Thoracic aorta (tissue), 2 donors: ENCODE data around the gene PRSS58. TPM values are rescaled to one million over a fixed set of nuclear protein-coding genes. Genes with fewer than 3 reads are reported as not detected.

Experiments used
- ATAC-seq: fragments of 150-250 bp; one replicate; pipeline ENCODE4 v1.8.0; 2017; ENCODE audit warnings: low read depth; ENCODE audit not compliant: insufficient number of reproducible peaks, low FRiP score
- DNase-seq: peaks from one replicate; pipeline ENCODE4 v3.0.0-alpha.2; 2020; ENCODE audit warnings: low spot score
- H3K27ac ChIP-seq, 2 donors: fragments of 200-600 bp; sonication (generic); 1 replicate in 1 of 2; 2 replicates in 1 of 2; pipeline ENCODE4 v1.5.1; 2016; ENCODE audit warnings: mild to moderate bottlenecking in 2 of 2, moderate library complexity in 2 of 2
- H3K27me3 ChIP-seq: fragments of 200-600 bp; sonication (generic); replicated peaks from 2 replicates; pipeline ENCODE4 v1.6.0; 2016; ENCODE audit warnings: mild to moderate bottlenecking; ENCODE audit not compliant: insufficient read depth
- H3K36me3 ChIP-seq: fragments of 200-600 bp; sonication (generic); one replicate; pipeline ENCODE4 v1.5.1; 2016
- H3K4me1 ChIP-seq, 2 donors: fragments of 200-600 bp; sonication (generic); 1 replicate in 1 of 2; 2 replicates in 1 of 2; pipeline versions ENCODE4 v1.5.1 to v1.6.0; 2016; ENCODE audit warnings: low read depth in 2 of 2, mild to moderate bottlenecking in 1 of 2; ENCODE audit not compliant: control insufficient read depth in 1 of 2
- H3K4me3 ChIP-seq: fragments of 200-600 bp; sonication (generic); 2 replicates; pipeline ENCODE4 v1.5.1; 2016; ENCODE audit warnings: mild to moderate bottlenecking
- H3K9me3 ChIP-seq: fragments of 200-600 bp; sonication (generic); 2 replicates; pipeline ENCODE4 v1.5.1; 2016
- CTCF ChIP-seq: fragments of 200-600 bp; sonication (generic); IDR thresholded peaks from one replicate; pipeline ENCODE4 v1.5.1; 2019; ENCODE audit warnings: antibody characterized with exemption
- total RNA-seq, 2 donors: library from RNA; depleted of rRNA; stranded (reverse); fragments of >200 nt; gene quantifications; one replicate each; pipeline versions ENCODE4 v1.1.0 to v1.2.3, GENCODE V29; 2016

The PRSS58 gene
- total RNA-seq, 2 donors from 2014 or later = not detected

GRCh38 chr7:142228537-142229104, 29.2 kb downstream of the PRSS58 start:
- no peak for DNase-seq
- Histone ChIP-seq H3K9me3 (no peaks in the 10 kb centered on the region), H3K36me3 (no peaks in the 10 kb centered on the region), H3K27me3 (no peaks in the 10 kb centered on the region), H3K27ac (no peak overlapping the region), H3K4me3 (no peak overlapping the region), H3K4me1 (no peaks in the 10 kb centered on the region)
- no peak for ATAC-seq
- no peak for TF ChIP-seq CTCF

Other genes starting within 250 kb of the PRSS58 start
- under 1 TPM; 0.49 to 0.54 TPM for gene MGAM2, start 146.3 kb downstream of the PRSS58 start, total RNA-seq